ENCODE results near the gene SENP5. TPM values are rescaled to one million over a fixed set of nuclear protein-coding genes. Genes with fewer than 3 reads are reported as not detected.

The SENP5 gene
- polyA plus RNA-seq, 3 donors from 2014 or later, result 8.2 to 12.7 (median 8.3) TPM

GRCh38 chr3:196914866-196915265 lies 47.1 kb downstream of the SENP5 start:
- Mint-ChIP-seq H3K4me1 (no peaks in the 10 kb centered on the region), H3K27ac (no peak overlapping the region), H3K4me3 (no peak overlapping the region), H3K9me3 (peaks cover 0 to 2% (median 0%) of the 10 kb centered on the region in 6 donors), H3K36me3 (peaks cover 18 to 34% (median 20%) of the 10 kb centered on the region in 3 donors), H3K27me3 (ENCODE audit: low read depth in 3 of 3) (peaks cover 0 to 4% (median 0%) of the 10 kb centered on the region in 3 donors)
- no peak for DNase-seq

- no peak overlapping the region for H3K4me3 Mint-ChIP-seq
- no peaks in the 10 kb centered on the region for H3K4me1 Mint-ChIP-seq
- H3K27ac Mint-ChIP-seq, result no peak overlapping the region
- peaks cover 0 to 4% (median 0%) of the 10 kb centered on the region in 3 donors for H3K27me3 Mint-ChIP-seq (ENCODE audit: low read depth in 3 of 3)
- DNase-seq, result no peak
- peaks cover 18 to 32% (median 20%) of the 10 kb centered on the region in 3 donors for H3K36me3 Mint-ChIP-seq
- H3K9me3 Mint-ChIP-seq, result peaks cover 0 to 2% (median 0%) of the 10 kb centered on the region in 6 donors
Measured at GRCh38 chr3:196915375-196915774, 47.7 kb downstream of the SENP5 start.

GRCh38 chr3:196916221-196916620 lies 48.5 kb downstream of the SENP5 start:
- Mint-ChIP-seq H3K9me3 (peaks cover 0 to 2% (median 0%) of the 10 kb centered on the region in 6 donors), H3K4me1 (no peaks in the 10 kb centered on the region), H3K27ac (no peak overlapping the region), H3K4me3 (no peak overlapping the region), H3K27me3 (ENCODE audit: low read depth in 3 of 3) (peaks cover 0 to 3% (median 0%) of the 10 kb centered on the region in 3 donors), H3K36me3 (peaks cover 18 to 25% (median 20%) of the 10 kb centered on the region in 3 donors)
- DNase-seq, result no peak

- Mint-ChIP-seq H3K36me3 (peaks cover 18 to 25% (median 20%) of the 10 kb centered on the region in 3 donors), H3K4me1 (no peaks in the 10 kb centered on the region), H3K27me3 (ENCODE audit: low read depth in 3 of 3) (no peaks in the 10 kb centered on the region), H3K9me3 (peaks cover 0 to 2% (median 0%) of the 10 kb centered on the region in 6 donors), H3K27ac (no peak overlapping the region), H3K4me3 (no peak overlapping the region)
- no peak for DNase-seq
Measured at GRCh38 chr3:196916995-196917394, 49.3 kb downstream of the SENP5 start.

GRCh38 chr3:196918968-196919367 lies 51.2 kb downstream of the SENP5 start:
- no peak overlapping the region for H3K27ac Mint-ChIP-seq

GRCh38 chr3:196920733-196921132 lies 53.0 kb downstream of the SENP5 start:
- Mint-ChIP-seq H3K4me3 (no peak overlapping the region), H3K4me1 (no peaks in the 10 kb centered on the region), H3K27me3 (ENCODE audit: low read depth in 3 of 3) (no peaks in the 10 kb centered on the region), H3K27ac (peak overlapping the region in 1 of 6 donors; percentile 40), H3K36me3 (peaks cover 8 to 12% (median 8%) of the 10 kb centered on the region in 3 donors), H3K9me3 (peaks cover 0 to 2% (median 0%) of the 10 kb centered on the region in 6 donors)
- DNase-seq, result no peak

More at GRCh38 chr3:196918968-196919367, 51.2 kb downstream of the SENP5 start:
- Mint-ChIP-seq H3K36me3 (peaks cover 18 to 25% (median 20%) of the 10 kb centered on the region in 3 donors), H3K9me3 (peaks cover 0 to 2% (median 0%) of the 10 kb centered on the region in 6 donors), H3K27me3 (ENCODE audit: low read depth in 3 of 3) (no peaks in the 10 kb centered on the region), H3K4me1 (no peaks in the 10 kb centered on the region), H3K4me3 (no peak overlapping the region)
- no peak for DNase-seq

GRCh38 chr3:196927571-196928453 lies 60.1 kb downstream of the SENP5 start:
- peak overlapping the region in 2 of 6 donors; percentile 8 to 26 for H3K27ac Mint-ChIP-seq
- no peak for DNase-seq
- H3K9me3 Mint-ChIP-seq, result no peaks in the 10 kb centered on the region
- peaks cover 0 to 27% (median 7%) of the 10 kb centered on the region in 3 donors for H3K36me3 Mint-ChIP-seq
- H3K4me3 Mint-ChIP-seq, result no peak overlapping the region
- no peaks in the 10 kb centered on the region for H3K4me1 Mint-ChIP-seq
- H3K27me3 Mint-ChIP-seq (ENCODE audit: low read depth in 3 of 3), result peaks cover 0 to 1% (median 0%) of the 10 kb centered on the region in 3 donors

GRCh38 chr3:196931157-196931556 lies 63.4 kb downstream of the SENP5 start:
- Mint-ChIP-seq H3K4me3 (no peak overlapping the region), H3K27ac (no peak overlapping the region), H3K27me3 (ENCODE audit: low read depth in 3 of 3) (peaks cover 0 to 1% (median 0%) of the 10 kb centered on the region in 3 donors), H3K9me3 (no peaks in the 10 kb centered on the region), H3K4me1 (no peaks in the 10 kb centered on the region), H3K36me3 (peaks cover 5 to 42% (median 13%) of the 10 kb centered on the region in 3 donors)
- no peak for DNase-seq

GRCh38 chr3:196931828-196932587 lies 64.3 kb downstream of the SENP5 start:
- H3K36me3 Mint-ChIP-seq, result peaks cover 13 to 50% (median 18%) of the 10 kb centered on the region in 3 donors
- H3K27me3 Mint-ChIP-seq (ENCODE audit: low read depth in 3 of 3), result peaks cover 0 to 1% (median 0%) of the 10 kb centered on the region in 3 donors
- H3K4me1 Mint-ChIP-seq, result no peaks in the 10 kb centered on the region
- H3K4me3 Mint-ChIP-seq, result no peak overlapping the region
- no peak for DNase-seq
- H3K27ac Mint-ChIP-seq, result peak overlapping the region in 1 of 6 donors; percentile 28
- H3K9me3 Mint-ChIP-seq, result no peaks in the 10 kb centered on the region

- no peak for DNase-seq
- no peak overlapping the region for H3K4me3 Mint-ChIP-seq
- H3K4me1 Mint-ChIP-seq, result no peaks in the 10 kb centered on the region
- H3K9me3 Mint-ChIP-seq, result no peaks in the 10 kb centered on the region
- H3K36me3 Mint-ChIP-seq, result peaks cover 18 to 56% (median 19%) of the 10 kb centered on the region in 3 donors
- no peaks in the 10 kb centered on the region for H3K27me3 Mint-ChIP-seq (ENCODE audit: low read depth in 3 of 3)
- H3K27ac Mint-ChIP-seq, result no peak overlapping the region
Measured at GRCh38 chr3:196932600-196932999, 64.9 kb downstream of the SENP5 start.

GRCh38 chr3:196936288-196936687 lies 68.6 kb downstream of the SENP5 start:
- no peak for DNase-seq
- Mint-ChIP-seq H3K27me3 (ENCODE audit: low read depth in 3 of 3) (peaks cover 0 to 1% (median 0%) of the 10 kb centered on the region in 3 donors), H3K4me3 (no peak overlapping the region), H3K4me1 (peaks cover 8 to 9% of the 10 kb centered on the region in 2 donors), H3K36me3 (peaks cover 18 to 55% (median 26%) of the 10 kb centered on the region in 3 donors), H3K27ac (peak overlapping the region in 3 of 6 donors; percentile 24 to 28 (median 28)), H3K9me3 (no peaks in the 10 kb centered on the region)

- Mint-ChIP-seq H3K36me3 (peaks cover 11 to 42% (median 26%) of the 10 kb centered on the region in 3 donors), H3K4me1 (peaks cover 22 to 25% of the 10 kb centered on the region in 2 donors), H3K9me3 (no peaks in the 10 kb centered on the region), H3K27ac (peak overlapping the region in 1 of 6 donors; percentile 35), H3K27me3 (ENCODE audit: low read depth in 3 of 3) (peaks cover 5 to 14% (median 10%) of the 10 kb centered on the region in 3 donors), H3K4me3 (no peak overlapping the region)
- DNase-seq, result no peak
Measured at GRCh38 chr3:196938124-196938523, 70.4 kb downstream of the SENP5 start.

- DNase-seq, result no peak
- peak overlapping the region in 1 of 6 donors; percentile 62 for H3K27ac Mint-ChIP-seq
- H3K27me3 Mint-ChIP-seq (ENCODE audit: low read depth in 3 of 3), result peaks cover 5 to 17% (median 12%) of the 10 kb centered on the region in 3 donors
Measured at GRCh38 chr3:196938576-196938975, 70.9 kb downstream of the SENP5 start.

More at GRCh38 chr3:196938576-196938975, 70.9 kb downstream of the SENP5 start:
- Mint-ChIP-seq H3K9me3 (no peaks in the 10 kb centered on the region), H3K4me1 (peaks cover 27 to 29% of the 10 kb centered on the region in 2 donors), H3K4me3 (no peak overlapping the region), H3K36me3 (peaks cover 11 to 42% (median 26%) of the 10 kb centered on the region in 3 donors)
